AG09319 (cell line): ENCODE data around the gene LAMC2.

ENCODE experiments used
- DNase-seq: peaks from one replicate; pipeline ENCODE4 v3.0.0-alpha.2; 2010; ENCODE audit warnings: low read depth; ENCODE audit errors: extremely low read depth
- TF ChIP-seq, protein P1 (sequence below): IDR thresholded peaks from 2 replicates; pipeline ENCODE4 v1.5.1; 2011; ENCODE audit warnings: low read depth, mild to moderate bottlenecking, inconsistent platforms, low read length, moderate library complexity

The LAMC2 gene

DNA sequence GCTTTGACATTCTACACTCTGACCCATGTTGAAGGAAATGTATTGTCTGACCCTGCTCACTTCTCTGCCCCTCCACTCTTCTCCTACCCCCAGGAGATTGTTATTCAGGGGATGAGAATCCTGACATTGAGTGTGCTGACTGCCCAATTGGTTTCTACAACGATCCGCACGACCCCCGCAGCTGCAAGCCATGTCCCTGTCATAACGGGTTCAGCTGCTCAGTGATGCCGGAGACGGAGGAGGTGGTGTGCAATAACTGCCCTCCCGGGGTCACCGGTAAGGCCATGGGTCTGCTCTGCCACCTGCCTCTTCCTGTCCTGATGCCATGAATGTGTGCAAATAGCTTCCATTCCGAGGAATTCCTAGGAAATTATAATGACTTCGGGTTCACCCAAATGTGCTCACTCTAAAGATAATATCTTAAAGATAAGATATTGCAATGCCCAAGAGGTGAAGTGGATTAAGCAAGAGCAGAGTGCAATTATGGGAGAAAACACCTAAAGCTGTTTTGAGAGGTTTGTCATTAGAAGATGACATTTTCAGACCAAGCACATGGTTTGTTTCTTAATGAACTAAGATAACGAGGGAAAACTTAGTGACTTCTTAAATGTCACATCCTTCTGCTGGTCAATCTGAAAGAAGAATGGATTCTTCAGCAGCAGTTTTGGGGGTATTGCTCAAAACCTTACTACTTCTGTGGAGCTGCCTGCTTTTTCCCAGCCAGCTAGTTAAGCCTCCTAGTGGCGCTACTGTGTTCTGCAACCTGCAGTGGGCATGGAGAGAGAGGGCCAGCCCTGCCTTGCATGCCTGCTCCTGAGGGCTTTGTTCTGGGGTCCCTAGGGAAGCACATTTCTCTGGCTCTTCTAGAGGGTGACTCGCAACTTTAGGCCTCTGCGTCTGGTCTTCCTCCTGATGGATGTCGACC is 41.6 kb downstream of the LAMC2 start:
- no peak for DNase-seq
- TF ChIP-seq, protein P1, sequence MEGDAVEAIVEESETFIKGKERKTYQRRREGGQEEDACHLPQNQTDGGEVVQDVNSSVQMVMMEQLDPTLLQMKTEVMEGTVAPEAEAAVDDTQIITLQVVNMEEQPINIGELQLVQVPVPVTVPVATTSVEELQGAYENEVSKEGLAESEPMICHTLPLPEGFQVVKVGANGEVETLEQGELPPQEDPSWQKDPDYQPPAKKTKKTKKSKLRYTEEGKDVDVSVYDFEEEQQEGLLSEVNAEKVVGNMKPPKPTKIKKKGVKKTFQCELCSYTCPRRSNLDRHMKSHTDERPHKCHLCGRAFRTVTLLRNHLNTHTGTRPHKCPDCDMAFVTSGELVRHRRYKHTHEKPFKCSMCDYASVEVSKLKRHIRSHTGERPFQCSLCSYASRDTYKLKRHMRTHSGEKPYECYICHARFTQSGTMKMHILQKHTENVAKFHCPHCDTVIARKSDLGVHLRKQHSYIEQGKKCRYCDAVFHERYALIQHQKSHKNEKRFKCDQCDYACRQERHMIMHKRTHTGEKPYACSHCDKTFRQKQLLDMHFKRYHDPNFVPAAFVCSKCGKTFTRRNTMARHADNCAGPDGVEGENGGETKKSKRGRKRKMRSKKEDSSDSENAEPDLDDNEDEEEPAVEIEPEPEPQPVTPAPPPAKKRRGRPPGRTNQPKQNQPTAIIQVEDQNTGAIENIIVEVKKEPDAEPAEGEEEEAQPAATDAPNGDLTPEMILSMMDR = peak; percentile 69

- no peak for DNase-seq
- TF ChIP-seq, protein P1 = no peak
Observed at GRCh38 chr1:183228347-183229220, 42.5 kb downstream of the LAMC2 start.

DNA sequence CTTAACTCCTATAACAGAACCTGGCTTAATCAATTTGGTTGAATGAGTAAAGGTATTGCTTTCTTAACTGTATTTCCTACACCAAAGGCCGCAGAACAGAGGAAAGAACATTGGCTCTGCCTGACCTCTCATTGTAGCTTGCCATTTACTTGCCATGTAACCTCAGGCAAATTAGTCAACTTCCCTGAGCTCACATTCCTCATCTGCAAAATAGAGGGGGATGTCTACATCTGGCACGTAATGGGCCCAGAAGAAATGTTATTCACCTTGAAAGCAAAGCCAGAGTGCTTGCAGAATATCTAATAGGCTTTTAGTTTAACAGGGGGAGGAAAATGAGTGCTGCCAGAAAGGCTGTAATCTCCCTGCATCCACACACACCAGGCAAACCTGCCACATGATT is 44.3 kb downstream of the LAMC2 start:
- no peak for DNase-seq
- TF ChIP-seq, protein P1 = no peak

DNA sequence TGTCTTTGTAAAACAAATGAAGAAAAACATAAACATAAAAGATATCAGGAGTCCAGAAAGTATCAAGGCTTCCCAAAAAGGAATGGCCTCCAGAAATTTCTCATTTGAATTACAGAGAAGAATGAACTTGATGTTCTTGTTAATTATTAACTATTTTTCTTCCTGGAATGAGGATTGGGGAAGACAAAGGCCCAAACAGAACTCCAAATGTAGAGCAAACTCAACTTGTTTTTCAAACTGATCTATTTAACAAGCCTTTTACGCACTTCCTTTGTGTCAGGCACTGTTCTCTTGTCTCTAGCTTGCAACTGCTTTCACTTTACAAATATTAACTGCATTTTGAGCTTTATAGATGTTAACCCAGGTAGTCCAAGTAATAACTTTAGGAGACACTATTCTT is 45.5 kb downstream of the LAMC2 start:
- no peak for DNase-seq
- TF ChIP-seq, protein P1 = no peak

- DNase-seq = no peak
Observed at GRCh38 chr1:183233113-183233512, 47.0 kb downstream of the LAMC2 start.

GRCh38 chr1:183234660-183235476 is 48.8 kb downstream of the LAMC2 start:
- DNase-seq = peak; percentile 89
- TF ChIP-seq, protein P1 = peak; percentile 83

More at GRCh38 chr1:183233113-183233512, 47.0 kb downstream of the LAMC2 start:
- TF ChIP-seq, protein P1 = no peak
